GM12878 (cell line): ENCODE results near the gene LAMB4. TPM values are rescaled to one million over a fixed set of nuclear protein-coding genes. Genes with fewer than 3 reads are reported as not detected.

Experiments
- ATAC-seq: fragments of 200-7000 bp; cut with Tn5 transposase; 3 replicates; pipeline ENCODE4 v1.9.1; 2020; ENCODE audit warnings: mild to moderate bottlenecking, moderate library complexity
- BruUV-seq: library from RNA; stranded (reverse); fragments of 400-500 nt; replicated peaks from 2 replicates; lab custom pipeline; 2021; lab: Mats Ljungman, UMichigan
- CTCF ChIA-PET: fragments of 300-600 bp; sonication (Branson Sonifier 250); formaldehyde crosslinking; extraction: SDS; loops from one replicate; lab custom pipeline; 2021; ENCODE audit warnings: inconsistent platforms; lab: Yijun Ruan, JAX
- POLR2A ChIA-PET: fragments of 350-600 bp; formaldehyde crosslinking; extraction: SDS; loops from one replicate; lab custom pipeline; 2021; ENCODE audit warnings: inconsistent platforms; lab: Charles Lee
- RAD21 ChIA-PET: fragments of 300-600 bp; sonication (Branson Sonifier 250); formaldehyde crosslinking; loops from one replicate; lab custom pipeline; 2023; ENCODE audit warnings: antibody characterized with exemption; ENCODE audit not compliant: unreplicated experiment; lab: Charles Lee
- SMC1A ChIA-PET: fragments of 300-600 bp; sonication (Branson Sonifier 250); formaldehyde crosslinking; loops from one replicate; lab custom pipeline; 2023; ENCODE audit not compliant: unreplicated experiment, uncharacterized antibody; lab: Charles Lee
- DNase-seq: peaks from one replicate; pipeline ENCODE4 v3.0.0-alpha.2; 2011; ENCODE audit warnings: low read depth, low spot score
- FAIRE-seq: peaks from 3 replicates; lab custom pipeline; 2011; peaks lifted over from hg19 to GRCh38; lab: Jason Lieb, UNC
- H2AFZ ChIP-seq: 2 replicates; pipeline ENCODE4 v1.6.0; 2011; ENCODE audit warnings: low read depth, low read length, control low read depth; ENCODE audit not compliant: control insufficient read depth
- H3K27ac ChIP-seq: 2 replicates; pipeline ENCODE4 v1.5.1; 2011; ENCODE audit warnings: control low read depth; ENCODE audit not compliant: control insufficient read depth, insufficient read depth
- H3K27me3 ChIP-seq, 2 experiments: replicated peaks in 1 of 2; 2 replicates each; pipeline versions ENCODE4 v1.6.0 to v1.6.1; 2011; ENCODE audit warnings: low read length in 1 of 2; ENCODE audit not compliant: control insufficient read depth in 2 of 2, insufficient read depth in 2 of 2
- H3K36me3 ChIP-seq, 2 experiments: 2 replicates each; pipeline ENCODE4 v1.5.1; 2011; ENCODE audit warnings: low read length in 1 of 2; ENCODE audit not compliant: control insufficient read depth in 2 of 2, insufficient read depth in 2 of 2
- H3K4me1 ChIP-seq: 2 replicates; pipeline ENCODE4 v1.6.1; 2011; ENCODE audit warnings: mild to moderate bottlenecking, low read length, moderate library complexity, mixed read lengths; ENCODE audit not compliant: control insufficient read depth, insufficient read depth
- H3K4me2 ChIP-seq: 2 replicates; pipeline ENCODE4 v1.6.0; 2011; ENCODE audit warnings: control low read depth; ENCODE audit not compliant: control insufficient read depth, insufficient read depth
- H3K4me3 ChIP-seq: fragments of 200-600 bp; sonication (generic); 2 replicates; pipeline ENCODE4 v1.5.1; 2016
- H3K79me2 ChIP-seq: 2 replicates; pipeline ENCODE4 v1.6.0; 2011; ENCODE audit warnings: low read length; ENCODE audit not compliant: control insufficient read depth, insufficient read depth
- H3K9ac ChIP-seq: 2 replicates; pipeline ENCODE4 v1.8.0; 2011; ENCODE audit warnings: low read length, control low read depth, mixed read lengths; ENCODE audit not compliant: control insufficient read depth, insufficient read depth
- H3K9me3 ChIP-seq: replicated peaks from 3 replicates; pipeline ENCODE4 v1.5.1; 2011; ENCODE audit warnings: mild to moderate bottlenecking, low read length; ENCODE audit not compliant: control insufficient read depth, insufficient read depth
- H4K20me1 ChIP-seq: 2 replicates; pipeline ENCODE4 v1.6.0; 2011; ENCODE audit not compliant: control insufficient read depth, insufficient read depth
- BACH1 ChIP-seq: fragments of 450-650 bp; IDR thresholded peaks from 2 replicates; pipeline ENCODE4 v1.6.1; 2017; ENCODE audit warnings: mild to moderate bottlenecking, borderline replicate concordance
- BRCA1 ChIP-seq: IDR thresholded peaks from 2 replicates; pipeline ENCODE4 v1.6.1; 2011; ENCODE audit warnings: low read depth, low read length, improper control_type of control experiment
- IKZF2 ChIP-seq, 2 experiments: fragments of 450-650 bp; IDR thresholded peaks; 2 replicates each; pipeline ENCODE4 v1.6.1; 2017; ENCODE audit warnings: mild to moderate bottlenecking in 2 of 2, moderate library complexity in 2 of 2
- JUND ChIP-seq: IDR thresholded peaks from 2 replicates; pipeline ENCODE4 v1.6.1; 2012; ENCODE audit warnings: low read depth, mild to moderate bottlenecking, low read length, improper control_type of control experiment, moderate library complexity
- KLF5 ChIP-seq: fragments of 450-650 bp; IDR thresholded peaks from 2 replicates; pipeline ENCODE4 v1.6.1; 2014; ENCODE audit warnings: mild to moderate bottlenecking; ENCODE audit not compliant: partially characterized antibody
- NFYB ChIP-seq: IDR thresholded peaks from 2 replicates; pipeline ENCODE4 v1.6.1; 2011; ENCODE audit warnings: low read depth, mild to moderate bottlenecking, low read length, improper control_type of control experiment, moderate library complexity; ENCODE audit not compliant: insufficient read depth
- RFX5 ChIP-seq: IDR thresholded peaks from 2 replicates; pipeline ENCODE4 v1.6.1; 2011; ENCODE audit warnings: low read depth, low read length, improper control_type of control experiment
- SPI1 ChIP-seq: IDR thresholded peaks from 2 replicates; pipeline ENCODE4 v1.6.1; 2011; ENCODE audit warnings: low read depth, mild to moderate bottlenecking, low read length, moderate library complexity, borderline replicate concordance; ENCODE audit not compliant: insufficient read depth
- TBL1XR1 ChIP-seq: IDR thresholded peaks from 2 replicates; pipeline ENCODE4 v1.6.1; 2012; ENCODE audit warnings: low read depth, low read length, improper control_type of control experiment
- TCF7 ChIP-seq: IDR thresholded peaks from 2 replicates; pipeline ENCODE4 v1.6.1; 2014; ENCODE audit warnings: antibody characterized with exemption, borderline replicate concordance
- ZNF207 ChIP-seq: fragments of 450-650 bp; IDR thresholded peaks from 2 replicates; pipeline ENCODE4 v1.6.1; 2014; ENCODE audit warnings: antibody characterized with exemption, mild to moderate bottlenecking, borderline replicate concordance
- ZSCAN29 ChIP-seq: fragments of 450-650 bp; IDR thresholded peaks from 2 replicates; pipeline ENCODE4 v1.6.1; 2017; ENCODE audit warnings: mild to moderate bottlenecking, moderate library complexity
- WGBS: methylation state at CpG from one replicate; pipeline ENCODE4 v1.1.6; 2016; ENCODE audit warnings: low lambda C conversion rate; ENCODE audit not compliant: insufficient replicate concordance, insufficient coverage; ENCODE audit errors: missing lambda C conversion rate; 5-methylcytosine and 5-hydroxymethylcytosine counted together
- in situ Hi-C: fragments of 300-500 bp; cut with MboI; formaldehyde crosslinking; loops from 9 replicates; pipeline ENCODE4 v1.14.3; 2018; ENCODE audit warnings: mixed read lengths
- intact Hi-C: fragments of 100-400 bp; cut with micrococcal nuclease; formaldehyde crosslinking; loops from one replicate; pipeline ENCODE4 v1.14.2; 2022; ENCODE audit not compliant: unreplicated experiment
- polyA plus RNA-seq, 11 experiments: library from polyadenylated mRNA; depleted of rRNA in 4 of 11; unstranded in 6 of 11; stranded (reverse) in 5 of 11; fragments of >200 nt; fragmentation: Nextera tagmentation in 4 of 11; fragmentation: Illumina TruSeq in 1 of 11; extraction: Ambion mirVana in 4 of 11; extraction: Trizol in 1 of 11; gene quantifications; 1 replicate in 1 of 11; 2 replicates in 10 of 11; pipeline versions ENCODE4 v1.2.1 to v1.2.3, GENCODE V29; 2011 to 2016; ENCODE audit warnings: inconsistent platforms in 2 of 11, missing spikeins in 2 of 11, low read depth in 1 of 11
- total RNA-seq, 4 experiments: library from RNA; depleted of rRNA in 3 of 4; stranded (reverse); fragments of >200 nt in 3 of 4; fragmentation: Illumina TruSeq in 1 of 4; extraction: Trizol in 1 of 4; gene quantifications; 2 replicates each; pipeline versions ENCODE4 v1.2.1 to v1.2.3, GENCODE V29; 2013 to 2021
- TF ChIP-seq, protein P1 (sequence below): IDR thresholded peaks from 2 replicates; pipeline ENCODE4 v1.6.1; 2011; ENCODE audit warnings: borderline replicate concordance, low read depth, mild to moderate bottlenecking, moderate library complexity, low read length; ENCODE audit not compliant: insufficient read depth, poor library complexity, severe bottlenecking

Gene LAMB4
- total and polyA plus RNA-seq, 10 of the 15 experiments (the other 5 are each of a cell fraction or from before 2014, with no cell fraction given): 0.04 to 0.06 TPM; not detected in 8

DNA sequence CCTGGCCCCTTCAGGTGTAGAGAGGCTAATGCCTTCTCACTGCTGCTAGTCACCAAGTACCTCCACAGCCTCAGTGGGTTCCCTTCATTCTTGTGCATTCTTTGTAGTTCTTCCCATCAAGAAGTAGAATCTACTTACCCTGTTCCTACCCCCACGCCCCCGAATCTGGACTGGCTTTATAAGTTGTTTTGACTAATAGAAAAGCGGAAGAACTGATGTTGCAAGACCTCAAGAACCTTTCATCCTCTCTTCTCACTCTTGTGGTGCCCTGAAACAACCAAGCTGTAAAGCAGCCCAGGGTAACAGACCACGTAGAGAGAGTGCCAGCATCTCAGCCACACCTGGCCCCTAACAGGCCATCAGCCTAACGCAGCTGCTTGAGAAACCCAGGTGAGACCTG lies 104.0 kb downstream of the LAMB4 start (continued):
- TF ChIP-seq IKZF2 (IDR thresholded peaks at IDR 0.05) (no peak), RFX5 (no peak), ZSCAN29 (no peak), KLF5 (no peak), TBL1XR1 (no peak), SPI1 (no peak), TCF7 (no peak), JUND (no peak), BACH1 (no peak)
- TF ChIP-seq, protein P1, sequence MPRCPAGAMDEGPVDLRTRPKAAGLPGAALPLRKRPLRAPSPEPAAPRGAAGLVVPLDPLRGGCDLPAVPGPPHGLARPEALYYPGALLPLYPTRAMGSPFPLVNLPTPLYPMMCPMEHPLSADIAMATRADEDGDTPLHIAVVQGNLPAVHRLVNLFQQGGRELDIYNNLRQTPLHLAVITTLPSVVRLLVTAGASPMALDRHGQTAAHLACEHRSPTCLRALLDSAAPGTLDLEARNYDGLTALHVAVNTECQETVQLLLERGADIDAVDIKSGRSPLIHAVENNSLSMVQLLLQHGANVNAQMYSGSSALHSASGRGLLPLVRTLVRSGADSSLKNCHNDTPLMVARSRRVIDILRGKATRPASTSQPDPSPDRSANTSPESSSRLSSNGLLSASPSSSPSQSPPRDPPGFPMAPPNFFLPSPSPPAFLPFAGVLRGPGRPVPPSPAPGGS: no peak

DNA sequence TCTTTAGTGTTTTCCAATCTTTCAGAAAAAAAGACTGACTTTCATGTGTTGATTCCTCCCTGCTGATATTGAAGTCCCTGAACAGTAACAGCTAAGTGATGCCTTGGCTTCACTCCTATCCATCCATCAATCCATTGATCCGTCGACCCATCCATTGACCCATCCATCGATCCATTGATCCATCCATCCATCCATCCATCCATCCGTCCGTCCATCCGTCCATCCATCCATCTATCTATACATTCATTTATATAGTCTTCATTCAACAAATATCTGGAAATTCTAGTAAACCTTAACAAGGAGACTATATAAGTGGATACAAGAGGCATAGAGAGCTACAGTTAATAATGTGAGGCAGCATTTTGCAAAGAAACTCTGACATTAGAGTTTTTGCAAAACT lies 105.6 kb downstream of the LAMB4 start:
- 65% methylated on average over 6 of the region's 6 CpGs for WGBS
- no TSS peak for BruUV-seq
- no peak for DNase-seq
- TF ChIP-seq BRCA1: no peak
- no peak for TF ChIP-seq ZNF207
- no peak for TF ChIP-seq NFYB
- in situ Hi-C loops (no loop called here), intact Hi-C loops (no loop called here)
- no peak overlapping the region for H3K4me2 ChIP-seq
- no peak for FAIRE-seq
- H3K79me2 ChIP-seq: no peaks in the 10 kb centered on the region
- H3K36me3 ChIP-seq: no peaks in the 10 kb centered on the region
- no peaks in the 10 kb centered on the region; the same call in 1 of the 2 replicates for H4K20me1 ChIP-seq
- H3K9me3 ChIP-seq: no peaks in the 10 kb centered on the region
- no peak overlapping the region for H3K27ac ChIP-seq
- ChIA-PET RAD21 (no interaction called here), CTCF (interaction anchor here (1.2 kb wide), 1 partner anchor 9 kb away, joined by 3 read pairs; no protein-coding TSS in a partner anchor), POLR2A (no interaction called here), SMC1A (interaction anchor here (0.6 kb wide), 1 partner anchor 43 kb away, joined by 3 read pairs; no protein-coding TSS in a partner anchor)
- H3K4me3 ChIP-seq: no peak overlapping the region
- H3K4me1 ChIP-seq: no peaks in the 10 kb centered on the region
- peaks cover 0 to under 1% of the 10 kb centered on the region in 2 experiments; a peak in 3 of 4 replicates for H3K27me3 ChIP-seq
- no peak overlapping the region for H2AFZ ChIP-seq
- no peak for ATAC-seq
- no peak overlapping the region for H3K9ac ChIP-seq
